ENCODE data around the gene MYBL2. TPM values are rescaled to one million over a fixed set of nuclear protein-coding genes. Genes with fewer than 3 reads are reported as not detected.

Gene MYBL2
- total RNA-seq, 1 donor: 11.7 TPM

DNA sequence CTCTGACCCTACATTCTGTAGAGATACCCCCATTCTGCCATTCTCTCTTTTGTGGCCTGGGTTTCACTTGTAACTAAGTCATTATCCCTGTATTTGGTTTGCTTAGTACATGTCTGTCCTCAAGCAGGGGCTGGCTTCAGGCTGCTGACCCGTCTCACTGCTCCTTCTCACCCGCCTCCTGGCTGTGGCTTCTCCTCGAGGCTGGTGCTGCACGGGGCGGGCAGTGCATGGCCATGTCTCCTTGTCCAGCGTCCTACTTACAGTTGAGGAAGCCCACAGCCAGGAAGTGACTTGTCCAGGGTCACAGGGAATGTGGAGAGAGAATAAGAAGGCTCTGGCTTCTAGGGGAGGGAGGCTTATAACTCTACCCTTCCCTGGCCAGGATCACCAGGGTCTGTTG lies 48.6 kb downstream of the MYBL2 start:
- no peak overlapping the region for H3K4me3 ChIP-seq (ENCODE audit: low read depth, low read length)
- DNase-seq (ENCODE audit: low read depth): no peak
- TF ChIP-seq, protein P1, sequence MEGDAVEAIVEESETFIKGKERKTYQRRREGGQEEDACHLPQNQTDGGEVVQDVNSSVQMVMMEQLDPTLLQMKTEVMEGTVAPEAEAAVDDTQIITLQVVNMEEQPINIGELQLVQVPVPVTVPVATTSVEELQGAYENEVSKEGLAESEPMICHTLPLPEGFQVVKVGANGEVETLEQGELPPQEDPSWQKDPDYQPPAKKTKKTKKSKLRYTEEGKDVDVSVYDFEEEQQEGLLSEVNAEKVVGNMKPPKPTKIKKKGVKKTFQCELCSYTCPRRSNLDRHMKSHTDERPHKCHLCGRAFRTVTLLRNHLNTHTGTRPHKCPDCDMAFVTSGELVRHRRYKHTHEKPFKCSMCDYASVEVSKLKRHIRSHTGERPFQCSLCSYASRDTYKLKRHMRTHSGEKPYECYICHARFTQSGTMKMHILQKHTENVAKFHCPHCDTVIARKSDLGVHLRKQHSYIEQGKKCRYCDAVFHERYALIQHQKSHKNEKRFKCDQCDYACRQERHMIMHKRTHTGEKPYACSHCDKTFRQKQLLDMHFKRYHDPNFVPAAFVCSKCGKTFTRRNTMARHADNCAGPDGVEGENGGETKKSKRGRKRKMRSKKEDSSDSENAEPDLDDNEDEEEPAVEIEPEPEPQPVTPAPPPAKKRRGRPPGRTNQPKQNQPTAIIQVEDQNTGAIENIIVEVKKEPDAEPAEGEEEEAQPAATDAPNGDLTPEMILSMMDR (IDR thresholded peaks at IDR 0.05; ENCODE audit: insufficient read depth, low read depth, low read length): no peak

DNA sequence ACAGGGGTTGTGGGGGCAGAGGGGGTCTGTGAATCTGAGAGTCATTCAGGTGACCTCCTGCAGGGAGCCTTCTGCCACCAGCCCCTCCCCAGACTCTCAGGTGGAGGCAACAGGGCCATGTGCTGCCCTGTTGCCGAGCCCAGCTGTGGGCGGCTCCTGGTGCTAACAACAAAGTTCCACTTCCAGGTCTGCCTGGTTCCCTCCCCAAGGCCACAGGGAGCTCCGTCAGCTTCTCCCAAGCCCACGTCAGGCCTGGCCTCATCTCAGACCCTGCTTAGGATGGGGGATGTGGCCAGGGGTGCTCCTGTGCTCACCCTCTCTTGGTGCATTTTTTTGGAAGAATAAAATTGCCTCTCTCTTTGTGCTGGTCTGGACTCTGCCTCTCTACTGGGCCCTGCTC lies 49.2 kb downstream of the MYBL2 start:
- TF ChIP-seq, protein P1 (IDR thresholded peaks at IDR 0.05; ENCODE audit: insufficient read depth, low read depth, low read length): no peak
- H3K4me3 ChIP-seq (ENCODE audit: low read depth, low read length): no peak overlapping the region
- DNase-seq (ENCODE audit: low read depth): no peak

DNA sequence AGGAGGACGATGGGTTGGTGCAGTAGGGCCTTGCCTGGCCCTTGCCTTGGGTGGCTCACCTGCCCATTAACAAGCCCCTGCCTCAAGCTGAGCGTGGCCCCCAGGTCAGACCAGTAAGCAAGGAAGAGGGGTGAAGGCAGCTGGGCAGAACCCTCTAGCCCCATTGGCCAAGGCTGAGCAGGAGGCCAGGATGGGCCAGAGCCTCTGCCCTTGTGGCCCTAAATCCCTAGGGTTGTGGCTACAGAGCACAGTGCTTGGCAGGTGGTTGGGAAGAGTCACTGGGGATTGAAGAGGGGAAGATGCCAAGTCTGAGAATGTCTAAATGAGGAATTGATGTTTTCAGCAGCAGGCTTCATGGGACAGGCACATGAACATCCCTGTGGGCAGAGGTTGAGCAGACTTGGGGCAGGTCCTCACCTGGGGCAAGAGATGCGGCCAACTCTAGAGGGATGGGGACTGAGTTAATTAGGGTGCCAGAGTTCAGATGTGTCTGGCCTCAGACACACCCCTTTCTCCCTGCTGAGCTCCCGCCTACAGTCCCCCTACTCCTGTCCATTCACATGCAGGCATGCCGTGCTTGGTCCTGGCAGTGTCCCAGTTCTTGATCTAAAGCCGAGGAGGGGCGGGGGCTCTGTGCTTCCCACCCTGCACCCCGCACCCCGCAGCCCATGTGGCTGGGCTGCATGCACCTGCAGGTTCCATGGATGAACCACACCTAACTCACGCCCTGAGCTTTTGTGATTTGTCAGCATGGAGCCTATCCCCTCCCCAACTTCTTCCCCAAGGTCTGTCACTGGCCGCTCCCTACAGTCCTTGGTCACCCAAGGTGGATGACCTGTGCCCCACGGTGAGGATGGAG lies 50.1 kb downstream of the MYBL2 start:
- TF ChIP-seq, protein P1 (IDR thresholded peaks at IDR 0.05; ENCODE audit: insufficient read depth, low read depth, low read length): no peak
- H3K4me3 ChIP-seq (ENCODE audit: low read depth, low read length): no peak overlapping the region
- no peak for DNase-seq (ENCODE audit: low read depth)

DNA sequence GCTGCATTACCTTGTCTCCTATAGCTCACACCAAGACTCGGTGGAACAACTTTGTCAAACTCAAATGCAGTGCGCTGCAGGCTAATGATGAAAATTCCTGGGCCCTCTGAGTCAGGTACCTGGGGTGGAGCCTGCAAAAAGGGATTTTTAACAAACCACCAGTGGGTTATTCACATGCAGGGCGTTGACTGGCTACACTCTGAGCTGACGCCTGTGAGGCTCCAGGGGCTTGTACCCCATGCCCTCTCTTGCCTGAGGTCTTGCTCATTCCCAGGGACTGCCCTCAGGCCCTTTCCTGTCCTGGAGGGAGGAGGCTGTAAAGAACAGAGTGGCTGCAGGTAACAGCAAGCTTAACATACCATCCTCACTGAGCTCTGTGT lies 50.7 kb downstream of the MYBL2 start:
- no peak overlapping the region for H3K4me3 ChIP-seq (ENCODE audit: low read depth, low read length)
- TF ChIP-seq, protein P1 (IDR thresholded peaks at IDR 0.05; ENCODE audit: insufficient read depth, low read depth, low read length): no peak
- DNase-seq (ENCODE audit: low read depth): no peak

DNA sequence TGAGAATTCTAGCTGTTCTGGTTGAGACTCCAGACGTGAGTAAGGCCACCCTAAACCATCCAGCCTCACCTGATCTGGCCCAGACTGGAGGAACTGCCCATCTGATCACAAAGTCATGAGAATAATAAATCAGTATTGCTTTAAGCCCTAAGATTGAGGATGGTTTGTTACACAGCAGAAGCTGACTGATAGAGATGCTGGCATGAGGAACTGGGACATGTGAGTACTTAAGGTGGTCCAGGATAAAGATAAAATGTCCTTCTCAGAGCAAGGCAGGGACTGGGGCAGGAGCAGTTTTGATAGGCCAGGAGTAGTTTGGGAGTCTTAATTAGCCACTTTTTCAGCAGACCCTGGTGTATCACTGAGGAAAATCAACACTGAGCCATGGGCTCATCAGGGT lies 53.1 kb downstream of the MYBL2 start:
- no peak for DNase-seq (ENCODE audit: low read depth)
- H3K4me3 ChIP-seq (ENCODE audit: low read depth, low read length): no peak overlapping the region
- TF ChIP-seq, protein P1 (IDR thresholded peaks at IDR 0.05; ENCODE audit: insufficient read depth, low read depth, low read length): no peak

DNA sequence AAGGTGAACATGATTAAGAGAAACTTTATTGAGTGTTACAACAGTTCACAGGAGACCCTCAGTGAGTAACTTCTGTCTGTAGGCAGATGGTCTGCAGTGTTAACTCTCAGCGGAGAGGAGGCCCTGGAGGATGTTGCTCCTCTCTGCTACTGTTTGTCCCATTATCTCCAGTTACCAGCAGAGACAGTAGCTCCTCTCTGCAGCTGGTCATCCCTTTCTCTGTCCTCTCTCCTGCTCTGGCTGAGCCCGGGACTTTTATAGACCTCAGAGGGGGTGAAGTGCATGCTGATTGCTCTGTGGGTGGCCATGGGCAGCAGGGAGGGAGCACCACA lies 54.1 kb downstream of the MYBL2 start:
- TF ChIP-seq, protein P1 (IDR thresholded peaks at IDR 0.05; ENCODE audit: insufficient read depth, low read depth, low read length): no peak
- DNase-seq (ENCODE audit: low read depth): no peak
- no peak overlapping the region for H3K4me3 ChIP-seq (ENCODE audit: low read depth, low read length)
